K562 (cell line): ENCODE data around the gene ZC3H18. TPM values are rescaled to one million over a fixed set of nuclear protein-coding genes. Genes with fewer than 3 reads are reported as not detected.

ENCODE experiments used
- DNMT1 ChIP-seq: fragments of 450-650 bp; IDR thresholded peaks from 2 replicates; pipeline ENCODE4 v1.6.1; 2016; ENCODE audit warnings: antibody characterized with exemption, mild to moderate bottlenecking
- FOXJ2 ChIP-seq: fragments of 200-800 bp; sonication (Bioruptor generic); IDR thresholded peaks from 2 replicates; pipeline ENCODE4 v1.6.1; 2016; ENCODE audit warnings: missing genetic modification characterization, missing compliant biosample characterization
- PCBP1 ChIP-seq: fragments of 200-400 bp; formaldehyde crosslinking; IDR thresholded peaks from 2 replicates; pipeline ENCODE4 v1.6.1; 2018; ENCODE audit warnings: mild to moderate bottlenecking, low read depth, low read length; ENCODE audit not compliant: poor library complexity, severe bottlenecking
- SIN3B ChIP-seq: fragments of 450-650 bp; IDR thresholded peaks from 2 replicates; pipeline ENCODE4 v1.6.1; 2017; ENCODE audit warnings: low read depth, mild to moderate bottlenecking, moderate library complexity
- ZBTB40 ChIP-seq, 2 experiments: fragments of 450-650 bp in 1 of 2; sonication (generic) in 1 of 2; formaldehyde crosslinking in 1 of 2; IDR thresholded peaks; 2 replicates each; pipeline versions ENCODE4 v1.7.1 to v1.9.0; 2016 to 2022; ENCODE audit warnings: inconsistent platforms in 1 of 2, mild to moderate bottlenecking in 1 of 2, missing genetic modification reagents in 1 of 2
- ZBTB8A ChIP-seq: fragments of 450-650 bp; IDR thresholded peaks from 2 replicates; pipeline ENCODE4 v1.6.1; 2018; ENCODE audit warnings: mild to moderate bottlenecking, moderate library complexity; ENCODE audit not compliant: partially characterized antibody
- polyA plus RNA-seq, 8 experiments: library from polyadenylated mRNA; depleted of rRNA in 4 of 8; stranded (reverse) in 5 of 8; unstranded in 3 of 8; fragments of >200 nt; fragmentation: Nextera tagmentation in 2 of 8; fragmentation: Illumina TruSeq in 1 of 8; extraction: Ambion mirVana in 2 of 8; extraction: Trizol in 1 of 8; gene quantifications; 2 replicates each; pipeline versions ENCODE4 v1.2.1 to v1.2.3, GENCODE V29; 2011 to 2014; ENCODE audit warnings: inconsistent platforms in 1 of 8, missing spikeins in 1 of 8
- total RNA-seq, 7 experiments: library from RNA; depleted of rRNA in 6 of 7; stranded (reverse); fragments of >200 nt in 6 of 7; fragmentation: Illumina TruSeq in 2 of 7; extraction: Trizol in 2 of 7; gene quantifications; 2 replicates each; pipeline versions ENCODE4 v1.2.1 to v1.2.3, GENCODE V29; 2011 to 2021; ENCODE audit warnings: low replicate concordance in 1 of 7
- TF ChIP-seq, protein P1 (sequence below): fragments of 450-650 bp; IDR thresholded peaks from one replicate; pipeline ENCODE4 v1.6.1; 2018; ENCODE audit warnings: mild to moderate bottlenecking, moderate library complexity; ENCODE audit not compliant: partially characterized antibody

The ZC3H18 gene
- total and polyA plus RNA-seq, 9 of the 15 experiments (the other 6 are each of a cell fraction or from before 2014, with no cell fraction given) = 1.7 to 88.7 (median 26.9) TPM

- TF ChIP-seq ZBTB40 (IDR thresholded peaks at IDR 0.05) = no peak
- TF ChIP-seq ZBTB40 (CRISPR knock-in tag; IDR thresholded peaks at IDR 0.05) = no peak
- TF ChIP-seq ZBTB8A = no peak
- no peak for TF ChIP-seq SIN3B
- peak; percentile 75 for TF ChIP-seq PCBP1
- no peak for TF ChIP-seq FOXJ2 (tag)
- TF ChIP-seq, protein P1, sequence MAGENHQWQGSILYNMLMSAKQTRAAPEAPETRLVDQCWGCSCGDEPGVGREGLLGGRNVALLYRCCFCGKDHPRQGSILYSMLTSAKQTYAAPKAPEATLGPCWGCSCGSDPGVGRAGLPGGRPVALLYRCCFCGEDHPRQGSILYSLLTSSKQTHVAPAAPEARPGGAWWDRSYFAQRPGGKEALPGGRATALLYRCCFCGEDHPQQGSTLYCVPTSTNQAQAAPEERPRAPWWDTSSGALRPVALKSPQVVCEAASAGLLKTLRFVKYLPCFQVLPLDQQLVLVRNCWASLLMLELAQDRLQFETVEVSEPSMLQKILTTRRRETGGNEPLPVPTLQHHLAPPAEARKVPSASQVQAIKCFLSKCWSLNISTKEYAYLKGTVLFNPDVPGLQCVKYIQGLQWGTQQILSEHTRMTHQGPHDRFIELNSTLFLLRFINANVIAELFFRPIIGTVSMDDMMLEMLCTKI = no peak
- no peak for TF ChIP-seq DNMT1
Observed at GRCh38 chr16:88638323-88639230, 68.4 kb downstream of the ZC3H18 start, which contains the start of gene IL17C (continued).
